Renal pelvis (tissue), 4 donors: ENCODE measurements around the gene CEP44. TPM values are rescaled to one million over a fixed set of nuclear protein-coding genes. Genes with fewer than 3 reads are reported as not detected.
A peak's percentile ranks its signal among the peaks of the same experiment; 100 is the strongest.
"Not testable (repeated sequence)": the region's sequence is repeated elsewhere in the genome, so short reads cannot be mapped to it uniquely, and the experiment has no call there.

ENCODE experiments used
- DNase-seq: peaks from one replicate; pipeline ENCODE4 v3.0.0-alpha.2; 2013
- polyA plus RNA-seq, 3 donors: library from polyadenylated mRNA; unstranded; fragments of 120-200 nt; gene quantifications; one replicate each; pipeline ENCODE4 v1.2.1, GENCODE V29; 2013; ENCODE audit not compliant: insufficient read length in 3 of 3

CEP44 gene
- polyA plus RNA-seq, 3 donors = 15.1 to 27.0 (median 24.7) TPM

GRCh38 chr4:174275101-174275500 lies 8.6 kb upstream of the CEP44 start:
- DNase-seq = no peak

GRCh38 chr4:174277433-174277832 lies 6.3 kb upstream of the CEP44 start:
- no peak for DNase-seq

- DNase-seq = no peak
Observed at GRCh38 chr4:174278467-174278866, 5.2 kb upstream of the CEP44 start.

GRCh38 chr4:174279433-174280155 lies 4.1 kb upstream of the CEP44 start:
- DNase-seq = no peak

GRCh38 chr4:174281182-174281737 lies 2.5 kb upstream of the CEP44 start:
- DNase-seq = no peak

- no peak for DNase-seq
Observed at GRCh38 chr4:174281901-174282300, 1.8 kb upstream of the CEP44 start.

- DNase-seq = peak; percentile 90
Observed at GRCh38 chr4:174282836-174283506, 740 bp upstream of the CEP44 start.

- no peak for DNase-seq
Observed at GRCh38 chr4:174284487-174284886, 776 bp downstream of the CEP44 start.

GRCh38 chr4:174286870-174287269 lies 3.2 kb downstream of the CEP44 start:
- DNase-seq = no peak

GRCh38 chr4:174292473-174292872 lies 8.8 kb downstream of the CEP44 start:
- no peak for DNase-seq

- DNase-seq = not testable (repeated sequence)
Observed at GRCh38 chr4:174294641-174295040, 10.9 kb downstream of the CEP44 start.

- not testable (repeated sequence) for DNase-seq
Observed at GRCh38 chr4:174295142-174295541, 11.4 kb downstream of the CEP44 start.

GRCh38 chr4:174303687-174304086 lies 20.0 kb downstream of the CEP44 start:
- DNase-seq = no peak

GRCh38 chr4:174304664-174305063 lies 21.0 kb downstream of the CEP44 start:
- DNase-seq = no peak

GRCh38 chr4:174305961-174306360 lies 22.2 kb downstream of the CEP44 start:
- no peak for DNase-seq

- no peak for DNase-seq
Observed at GRCh38 chr4:174307694-174308093, 24.0 kb downstream of the CEP44 start.

- no peak for DNase-seq
Observed at GRCh38 chr4:174312993-174313392, 29.3 kb downstream of the CEP44 start.

- DNase-seq = no peak
Observed at GRCh38 chr4:174314274-174314673, 30.6 kb downstream of the CEP44 start.

- no peak for DNase-seq
Observed at GRCh38 chr4:174314770-174315169, 31.1 kb downstream of the CEP44 start.

- no peak for DNase-seq
Observed at GRCh38 chr4:174316546-174316945, 32.8 kb downstream of the CEP44 start.

- no peak for DNase-seq
Observed at GRCh38 chr4:174316954-174317353, 33.2 kb downstream of the CEP44 start.

GRCh38 chr4:174317531-174317930 lies 33.8 kb downstream of the CEP44 start:
- no peak for DNase-seq
